Retina (tissue), 1 donor: ENCODE data around the gene PLAAT3.
"Not testable (repeated sequence)": the region's sequence is repeated elsewhere in the genome, so short reads cannot be mapped to it uniquely, and the experiment has no call there.

ENCODE experiments used
- DNase-seq: peaks from one replicate; pipeline ENCODE4 v3.0.0-alpha.2; 2016

Gene PLAAT3

GRCh38 chr11:63614136-63614671, at the start of gene PLAAT3:
PLAAT3 (minus strand) TSS chr11:63614433; CDS start chr11:63614014, 419 bp downstream.
- peak; percentile 79 for DNase-seq

DNA sequence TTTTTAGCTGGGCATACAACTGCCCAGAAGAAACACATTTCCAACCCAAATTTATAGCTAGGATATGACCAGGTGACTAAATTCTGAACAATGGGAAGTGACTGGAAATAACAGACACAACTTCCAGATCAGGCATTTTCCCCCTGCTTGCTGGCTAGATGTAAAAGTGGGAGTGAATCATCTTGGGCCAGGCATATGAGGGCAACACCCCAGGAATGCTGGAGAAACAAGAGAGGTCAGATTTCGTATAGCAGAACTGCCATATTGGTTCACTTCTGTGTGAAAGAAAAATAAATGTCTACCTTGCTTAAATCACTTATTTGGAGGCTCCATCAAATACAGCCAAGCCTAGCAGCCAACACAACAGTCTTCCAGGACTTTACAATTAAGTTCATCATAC, 49.6 kb upstream of the PLAAT3 start:
- DNase-seq = no peak

DNA sequence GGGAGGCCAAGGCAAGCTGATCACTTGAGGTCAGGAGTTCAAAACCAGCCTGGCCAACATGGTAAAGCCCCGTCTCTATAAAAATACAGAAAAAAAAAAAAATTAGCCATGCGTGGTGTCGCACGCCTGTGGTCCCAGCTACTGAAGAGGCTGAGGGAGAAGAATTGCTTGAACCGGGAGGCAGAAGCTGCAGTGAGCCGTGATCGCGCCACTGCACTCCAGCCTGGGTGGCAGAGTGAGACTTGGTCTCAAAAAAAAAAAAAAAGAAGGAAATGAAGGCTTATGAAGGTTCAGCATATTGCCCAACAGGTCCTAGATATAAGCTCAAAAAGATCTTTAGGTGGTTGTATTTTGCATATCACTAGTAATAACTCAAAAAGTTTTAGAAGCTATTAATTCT, 46.7 kb upstream of the PLAAT3 start:
- no peak for DNase-seq

GRCh38 chr11:63652671-63653070, 38.4 kb upstream of the PLAAT3 start:
- no peak for DNase-seq

DNA sequence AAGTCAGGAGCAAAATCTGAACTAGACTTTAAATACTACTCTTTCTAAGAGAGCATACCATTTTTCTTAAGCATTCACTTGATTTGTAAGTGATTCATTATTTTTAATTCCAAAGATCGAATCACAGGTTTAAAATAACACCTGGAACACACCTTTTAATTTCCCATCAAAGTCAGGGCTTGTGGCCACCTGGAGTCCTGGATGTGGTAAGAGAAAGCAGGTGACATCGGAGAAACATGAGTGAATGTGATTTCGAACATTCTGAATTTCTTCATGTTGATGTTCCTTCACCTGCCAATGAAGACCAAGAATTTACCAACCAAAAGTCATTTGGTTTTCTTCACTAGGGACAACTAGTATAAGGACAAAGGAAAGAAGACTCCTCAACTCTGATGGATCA, 29.0 kb upstream of the PLAAT3 start:
- DNase-seq = no peak

- DNase-seq = no peak
These were observed 27.5 kb upstream of the PLAAT3 start for GRCh38 chr11:63641727-63642126.

DNA sequence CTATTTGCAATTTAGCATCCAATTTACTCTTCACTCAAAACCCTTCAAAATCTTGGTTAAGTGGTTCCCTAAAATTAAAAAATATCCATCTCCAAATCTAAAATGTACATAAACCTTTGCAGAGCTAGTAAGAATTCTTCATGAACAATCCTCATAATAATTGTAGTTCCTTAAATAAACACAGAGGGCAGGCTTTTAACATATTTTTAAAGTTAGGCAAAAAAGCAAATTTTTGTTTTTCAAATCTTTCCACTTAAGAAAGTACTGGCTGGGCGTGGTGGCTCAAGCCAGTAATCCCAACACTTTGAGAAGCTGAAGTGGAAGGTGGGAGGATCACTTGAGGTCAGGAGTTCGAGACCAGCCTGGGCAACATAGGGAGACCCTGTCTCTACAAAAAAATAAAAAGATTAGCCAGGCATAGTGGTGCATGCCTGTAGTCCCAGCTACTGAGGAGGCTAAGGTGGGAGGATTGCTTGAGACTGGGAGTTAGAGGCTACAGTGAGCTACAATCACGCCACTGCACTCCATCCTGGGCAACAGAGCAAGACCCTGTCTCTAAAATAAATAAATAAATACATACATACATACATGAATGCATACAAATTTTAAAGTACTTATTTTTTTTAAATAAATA, 25.1 kb upstream of the PLAAT3 start:
- peak; percentile 13 for DNase-seq

GRCh38 chr11:63638436-63638835, 24.2 kb upstream of the PLAAT3 start:
- DNase-seq = not testable (repeated sequence)

DNA sequence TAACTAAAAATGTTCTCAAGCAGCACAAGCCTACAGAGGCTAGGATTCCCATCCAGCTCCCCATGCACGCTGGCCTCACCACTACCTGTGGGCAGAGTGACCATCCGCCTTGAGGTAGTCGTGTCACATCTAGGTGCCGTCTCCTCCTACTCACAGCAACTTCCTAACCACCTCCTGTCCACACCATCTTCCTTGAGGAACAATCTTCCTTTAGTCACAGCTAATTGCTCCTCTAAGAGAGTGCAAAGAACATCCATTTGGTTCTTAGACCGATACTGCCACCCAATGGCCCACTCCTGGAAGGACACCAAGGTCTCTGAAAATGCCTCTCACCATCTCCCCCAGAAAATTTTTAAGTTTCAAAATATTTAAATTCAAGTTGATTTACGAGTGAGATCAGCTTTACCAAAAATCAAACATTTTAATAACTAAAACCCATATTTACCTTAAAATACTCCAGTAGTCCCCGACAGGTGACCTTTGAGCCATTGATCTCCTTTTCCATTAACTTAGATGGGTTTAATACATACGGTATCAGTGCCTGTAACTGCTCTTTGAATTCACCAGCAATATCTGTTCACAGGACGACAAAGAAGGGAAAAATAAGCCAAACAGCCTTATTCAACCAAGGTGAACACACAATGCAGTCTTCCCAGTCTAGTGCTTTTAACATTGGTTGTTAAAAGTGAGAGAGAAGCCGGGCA, 21.7 kb upstream of the PLAAT3 start:
- peak; percentile 73 for DNase-seq

GRCh38 chr11:63629426-63629825, 15.2 kb upstream of the PLAAT3 start:
- DNase-seq = no peak

DNA sequence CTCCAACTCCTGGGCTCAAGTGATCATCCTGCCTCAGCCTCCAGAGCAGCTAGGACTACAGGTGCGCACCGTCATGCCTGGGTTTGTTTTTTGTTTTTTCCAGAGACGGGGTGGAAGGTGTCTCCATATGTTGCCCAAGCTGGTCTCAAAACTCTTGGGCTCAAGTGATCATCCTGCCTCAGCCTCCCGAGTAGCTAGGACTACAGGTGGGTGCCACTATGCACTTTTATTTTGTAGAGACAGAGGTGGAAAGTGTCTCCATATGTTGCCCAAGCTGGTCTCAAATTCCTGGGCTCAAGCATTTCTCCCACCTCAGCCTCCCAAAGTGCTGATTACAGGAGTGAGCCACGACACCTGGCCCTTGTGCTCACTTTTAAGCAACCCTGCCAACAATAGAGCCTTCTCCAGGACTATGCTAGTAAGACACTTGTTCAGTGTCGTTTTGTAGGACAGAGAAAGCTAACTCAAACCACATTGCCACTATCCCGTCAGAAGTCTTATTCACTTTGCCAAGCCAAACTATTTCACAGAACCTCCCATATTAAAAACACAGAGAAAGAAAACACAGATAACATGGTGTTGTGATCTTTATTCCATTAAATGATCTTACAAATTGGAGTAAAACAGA, 9.4 kb upstream of the PLAAT3 start:
- DNase-seq = no peak

- peak; percentile 28 for DNase-seq
These were observed 8.1 kb upstream of the PLAAT3 start for GRCh38 chr11:63622323-63622722.

DNA sequence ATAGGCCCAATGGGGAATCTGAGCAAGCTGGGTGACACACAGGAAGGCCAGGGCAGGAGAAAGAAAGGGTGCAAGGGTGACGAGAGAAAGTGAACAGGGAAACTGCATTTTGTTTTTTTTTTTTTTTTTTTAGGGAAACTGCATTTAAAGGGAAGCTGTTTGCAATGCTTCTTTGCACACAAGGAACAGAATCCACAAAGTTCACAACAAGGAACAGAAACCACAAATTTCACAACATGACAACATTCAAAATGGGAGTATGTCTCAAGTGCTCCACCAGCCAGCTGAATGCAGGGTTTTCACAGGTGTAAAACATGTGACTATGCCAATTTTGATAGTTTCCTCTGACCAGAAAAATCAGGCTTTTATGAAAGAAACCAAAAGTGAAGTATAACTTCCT, 6.8 kb upstream of the PLAAT3 start:
- no peak for DNase-seq

- DNase-seq = no peak
These were observed 5.7 kb upstream of the PLAAT3 start for GRCh38 chr11:63619967-63620366.

DNA sequence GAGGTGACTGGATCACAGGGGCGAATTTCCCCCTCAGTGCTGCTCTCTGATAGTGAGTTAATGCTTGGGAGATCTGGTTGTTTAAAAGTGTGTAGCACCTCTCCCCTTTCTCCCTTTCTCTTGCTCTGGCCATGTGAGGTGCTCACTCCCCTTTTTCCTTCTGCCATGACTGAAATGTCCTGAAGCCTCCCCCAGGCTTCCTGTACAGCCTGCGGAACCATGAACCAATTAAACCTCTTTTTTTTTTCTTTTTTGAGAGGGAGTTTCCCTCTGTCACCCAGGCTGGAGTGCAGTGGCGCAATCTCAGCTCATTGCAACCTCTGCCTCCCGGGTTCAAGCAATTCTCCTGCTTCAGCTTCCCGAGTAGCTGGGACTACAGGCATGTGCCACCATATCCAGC, 3.5 kb upstream of the PLAAT3 start:
- not testable (repeated sequence) for DNase-seq

DNA sequence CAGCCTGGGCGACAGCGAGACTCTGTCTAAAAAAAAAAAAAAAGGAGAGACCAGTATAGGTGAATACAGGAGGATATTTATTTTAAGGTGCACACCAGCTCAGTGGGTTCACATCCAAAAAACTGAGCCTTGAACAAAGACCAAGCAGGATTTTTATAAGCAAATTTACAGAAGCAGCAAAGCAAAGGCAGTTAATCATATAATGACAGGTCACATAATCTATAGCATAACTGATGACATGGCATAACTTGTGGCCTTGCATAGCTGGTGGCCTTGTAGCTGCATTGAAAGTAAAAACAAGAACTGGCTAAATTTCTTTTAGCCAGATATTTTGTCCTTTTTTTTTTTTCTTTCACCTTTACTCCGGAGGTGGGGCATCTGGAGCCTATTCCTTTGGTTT, 2.7 kb upstream of the PLAAT3 start:
- DNase-seq = no peak

GRCh38 chr11:63613517-63614135, 607 bp downstream of the PLAAT3 start:
- DNase-seq = peak; percentile 74

- no peak for DNase-seq
These were observed 2.1 kb downstream of the PLAAT3 start for GRCh38 chr11:63612181-63612580.

DNA sequence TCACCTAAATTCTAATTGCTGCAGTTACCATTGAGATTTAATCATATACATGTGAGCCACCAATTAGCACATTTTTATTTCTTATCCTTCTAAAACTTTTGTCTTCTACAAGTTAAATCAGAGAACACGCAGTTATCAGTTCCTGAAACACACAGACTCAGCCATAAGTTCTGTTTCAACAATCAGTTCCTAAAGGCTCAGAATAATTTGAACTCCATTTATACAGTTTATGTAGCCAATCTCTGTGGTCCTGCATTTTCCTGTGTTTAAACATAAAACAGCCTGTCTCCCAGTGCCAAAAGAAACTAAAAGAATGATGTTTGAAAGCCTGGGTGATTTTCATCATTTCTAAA, 2.9 kb downstream of the PLAAT3 start:
- no peak for DNase-seq

DNA sequence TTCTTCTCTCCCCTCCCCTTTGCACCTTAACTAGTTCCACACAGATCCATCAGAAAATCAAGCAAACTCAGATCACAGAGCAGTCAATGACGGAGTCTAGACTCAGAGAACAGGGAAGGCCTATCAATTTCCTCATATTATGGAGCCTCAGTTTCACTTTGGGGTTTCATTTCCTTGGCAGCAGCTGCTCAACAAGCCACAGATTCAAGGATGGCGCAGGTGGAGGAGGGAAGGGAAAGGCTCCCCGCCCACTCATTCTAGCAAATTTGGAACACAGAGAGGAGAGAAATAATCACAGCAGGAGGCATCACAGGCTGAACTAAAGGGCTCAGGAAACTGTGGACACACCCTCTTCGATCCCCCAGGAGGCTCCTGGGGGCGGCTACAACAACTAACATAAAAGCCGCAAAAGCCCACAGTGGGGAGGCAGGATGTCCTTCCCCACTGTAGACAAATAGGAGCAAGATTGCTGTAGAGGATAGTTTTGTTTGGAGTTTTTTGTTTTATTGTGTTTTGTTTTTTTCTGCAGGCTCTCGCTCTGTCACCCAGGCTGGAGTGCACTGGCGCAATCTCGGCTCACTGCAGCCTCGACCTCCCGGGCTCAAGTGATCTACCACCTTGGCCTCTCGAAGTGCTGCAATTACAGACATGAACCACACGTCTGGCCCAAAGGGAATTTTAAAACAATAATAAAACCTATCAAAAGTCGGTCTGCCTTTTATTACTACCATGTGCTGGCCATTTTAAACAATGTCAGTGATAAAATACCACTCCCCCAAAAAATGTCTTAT, 3.4 kb downstream of the PLAAT3 start:
- no peak for DNase-seq

DNA sequence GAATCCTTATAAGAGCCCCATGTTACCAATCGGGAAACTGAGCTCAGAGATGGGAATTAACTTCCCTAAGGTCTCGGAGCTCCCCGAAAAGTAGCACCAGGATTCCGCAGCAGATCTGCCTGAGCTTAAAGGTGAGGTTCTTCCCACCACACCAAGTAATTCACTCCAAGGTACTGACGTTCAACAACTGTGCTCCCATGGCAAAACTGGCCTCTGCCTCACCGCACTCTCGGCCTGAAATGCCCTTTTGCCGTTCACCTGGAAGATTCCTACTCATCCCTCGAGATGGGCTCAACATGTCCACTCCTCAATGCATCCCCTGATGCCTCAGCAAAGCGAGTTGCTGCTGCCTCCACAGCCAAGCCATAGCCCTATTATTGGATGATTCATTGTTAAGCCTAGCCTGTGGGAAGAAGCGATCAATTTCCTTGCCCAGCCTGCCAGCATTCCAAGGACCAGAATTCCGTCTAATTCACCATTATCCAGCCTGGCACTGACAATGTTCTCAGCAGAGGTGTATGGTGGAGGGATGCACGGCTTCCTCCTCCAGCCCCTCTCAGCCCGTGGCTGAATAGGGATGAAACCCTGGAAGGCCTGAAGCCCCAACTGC, 4.2 kb downstream of the PLAAT3 start:
- no peak for DNase-seq

GRCh38 chr11:63609536-63609935, 4.7 kb downstream of the PLAAT3 start:
- no peak for DNase-seq
